Measurements from ENCODE around the gene HDAC6. TPM values are rescaled to one million over a fixed set of nuclear protein-coding genes. Genes with fewer than 3 reads are reported as not detected.

Gene HDAC6
- total RNA-seq, 4 donors from 2014 or later: 74.4 to 105 (median 93.3) TPM

- in situ Hi-C loops (cut with MboI; ENCODE audit: low pct_ligation_motif_present in 1 of 4, low pct_unique_long_range_greater_than_20kb in 1 of 4, low sequenced_read_pairs in 3 of 4): no loop called here
- Histone ChIP-seq H3K4me3 (no peak overlapping the region), H3K27ac (no peak overlapping the region), H3K9me3 (no peaks in the 10 kb centered on the region), H3K4me1 (no peaks in the 10 kb centered on the region), H3K27me3 (no peaks in the 10 kb centered on the region), H3K36me3 (no peaks in the 10 kb centered on the region)
- 42% methylated on average over 3 of the region's 3 CpGs; no CpG with 5 or more reads in 1 of the 2 donors for WGBS, 2 donors (ENCODE audit: low coverage in 1 of 2)
- TF ChIP-seq POLR2A (IDR thresholded peaks at IDR 0.05): no peak
- TF ChIP-seq EP300 (IDR thresholded peaks at IDR 0.05; ENCODE audit: low read depth): no peak
- DNase-seq: no peak
- intact Hi-C loops (cut with DNase I; ENCODE audit: low total_unique reads): no loop called here
Observed at GRCh38 chrX:48784726-48785125, 17.1 kb upstream of the HDAC6 start.

GRCh38 chrX:48785186-48785539 lies 16.7 kb upstream of the HDAC6 start:
- H3K27me3 ChIP-seq: no peaks in the 10 kb centered on the region
- intact Hi-C loops (cut with DNase I; ENCODE audit: low total_unique reads): no loop called here

DNA sequence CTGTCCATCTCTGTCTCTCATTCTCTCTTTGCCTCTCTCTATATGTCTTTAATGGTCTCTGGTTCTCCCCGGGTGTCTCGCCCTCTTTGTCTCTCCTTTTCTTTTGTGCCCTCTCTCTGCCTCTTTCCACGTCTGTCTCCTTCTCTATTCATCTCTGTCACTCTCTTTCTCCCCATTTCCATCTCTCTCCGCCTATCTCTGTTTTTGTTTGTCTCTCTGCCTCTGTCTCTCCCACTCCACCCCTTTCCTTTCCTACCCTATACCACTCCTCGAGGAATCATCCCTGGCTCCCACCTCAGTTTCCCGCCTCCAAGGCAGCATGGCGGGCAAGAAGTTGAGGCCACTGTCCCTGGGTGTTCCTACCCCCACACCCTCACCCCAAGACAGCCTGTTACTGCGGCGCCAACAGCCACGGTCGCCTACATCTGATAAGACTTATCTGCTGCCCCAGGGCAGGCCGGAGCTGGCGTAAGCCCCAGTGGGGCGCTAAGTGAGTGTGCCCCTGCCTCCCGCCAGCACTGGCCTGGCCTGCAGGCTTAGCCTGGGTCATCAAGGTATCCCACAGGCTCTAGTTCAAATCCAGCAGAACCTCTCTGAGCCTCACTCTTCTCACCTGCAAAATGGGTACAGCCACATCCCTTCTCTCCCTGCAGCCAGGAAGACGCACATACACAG lies 16.2 kb upstream of the HDAC6 start:
- in situ Hi-C loops (cut with MboI; ENCODE audit: low pct_ligation_motif_present in 1 of 4, low pct_unique_long_range_greater_than_20kb in 1 of 4, low sequenced_read_pairs in 3 of 4): no loop called here
- Histone ChIP-seq H3K4me3 (no peak overlapping the region), H3K36me3 (no peaks in the 10 kb centered on the region), H3K9me3 (no peaks in the 10 kb centered on the region), H3K27me3 (no peaks in the 10 kb centered on the region), H3K4me1 (no peaks in the 10 kb centered on the region), H3K27ac (no peak overlapping the region)
- DNase-seq: no peak
- TF ChIP-seq EP300 (IDR thresholded peaks at IDR 0.05; ENCODE audit: low read depth) (no peak), POLR2AphosphoS5 (IDR thresholded peaks at IDR 0.05) (no peak), POLR2A (IDR thresholded peaks at IDR 0.05) (no peak), CTCF (IDR thresholded peaks at IDR 0.05) (no peak)
- 85% methylated on average over 16 of the region's 16 CpGs; no CpG with 5 or more reads in 1 of the 2 donors for WGBS, 2 donors (ENCODE audit: low coverage in 1 of 2)
- intact Hi-C loops (cut with DNase I; ENCODE audit: low total_unique reads): no loop called here

More at GRCh38 chrX:48785186-48785539, 16.7 kb upstream of the HDAC6 start:
- in situ Hi-C loops (cut with MboI; ENCODE audit: low pct_ligation_motif_present in 1 of 4, low pct_unique_long_range_greater_than_20kb in 1 of 4, low sequenced_read_pairs in 3 of 4): no loop called here
- WGBS, 2 donors (ENCODE audit: low coverage in 1 of 2): 70% methylated on average over 1 of the region's 1 CpG; no CpG with 5 or more reads in 1 of the 2 donors
- no peaks in the 10 kb centered on the region for H3K36me3 ChIP-seq
- H3K27ac ChIP-seq: no peak overlapping the region
- TF ChIP-seq POLR2A (IDR thresholded peaks at IDR 0.05): no peak
- H3K4me1 ChIP-seq: no peaks in the 10 kb centered on the region
- H3K9me3 ChIP-seq: no peaks in the 10 kb centered on the region
- DNase-seq: no peak
- H3K4me3 ChIP-seq: no peak overlapping the region

- in situ Hi-C loops (cut with MboI; ENCODE audit: low pct_ligation_motif_present in 1 of 4, low pct_unique_long_range_greater_than_20kb in 1 of 4, low sequenced_read_pairs in 3 of 4): no loop called here
- no peaks in the 10 kb centered on the region for H3K4me1 ChIP-seq
- no peak for DNase-seq
- H3K27ac ChIP-seq: no peak within 1 kb of the TSS
- H3K36me3 ChIP-seq: no peaks in the 10 kb centered on the region
- H3K4me3 ChIP-seq: no peak within 1 kb of the TSS
- TF ChIP-seq CTCF (IDR thresholded peaks at IDR 0.05) (no peak), POLR2A (IDR thresholded peaks at IDR 0.05) (no peak), POLR2AphosphoS5 (IDR thresholded peaks at IDR 0.05) (no peak), EP300 (IDR thresholded peaks at IDR 0.05; ENCODE audit: low read depth) (no peak)
- WGBS, 2 donors (ENCODE audit: low coverage in 1 of 2): 80% methylated on average over 7 of the region's 7 CpGs; no CpG with 5 or more reads in 1 of the 2 donors
- no peaks in the 10 kb centered on the region for H3K9me3 ChIP-seq
- no peaks in the 10 kb centered on the region for H3K27me3 ChIP-seq
- intact Hi-C loops (cut with DNase I; ENCODE audit: low total_unique reads): no loop called here
Observed at GRCh38 chrX:48786341-48786800, 15.5 kb upstream of the HDAC6 start, which contains the start of gene GATA1. Gene GATA1 (plus strand): TSS chrX:48786590. CDS start chrX:48791110, 4,520 bp downstream.

GRCh38 chrX:48786825-48787504 lies 14.9 kb upstream of the HDAC6 start:
- intact Hi-C loops (cut with DNase I; ENCODE audit: low total_unique reads) (no loop called here), in situ Hi-C loops (cut with MboI; ENCODE audit: low pct_ligation_motif_present in 1 of 4, low pct_unique_long_range_greater_than_20kb in 1 of 4, low sequenced_read_pairs in 3 of 4) (no loop called here)
- Histone ChIP-seq H3K27me3 (no peaks in the 10 kb centered on the region), H3K36me3 (no peaks in the 10 kb centered on the region), H3K27ac (no peak overlapping the region), H3K4me3 (no peak overlapping the region), H3K4me1 (no peaks in the 10 kb centered on the region), H3K9me3 (no peaks in the 10 kb centered on the region)
- no peak for DNase-seq
- no peak for TF ChIP-seq EP300 (IDR thresholded peaks at IDR 0.05; ENCODE audit: low read depth)
- TF ChIP-seq CTCF (IDR thresholded peaks at IDR 0.05): no peak
- TF ChIP-seq POLR2AphosphoS5 (IDR thresholded peaks at IDR 0.05): no peak
- TF ChIP-seq POLR2A (IDR thresholded peaks at IDR 0.05): no peak
- WGBS, 2 donors (ENCODE audit: low coverage in 1 of 2): 70 to 89% methylated on average over 5 to 6 of the region's 6 CpGs

Measured in transverse colon (tissue), 4 donors.